HL-60 (cell line): ENCODE measurements around the gene ATG4D.

ENCODE experiments used
- DNase-seq, 2 experiments: peaks; one replicate each; pipeline ENCODE4 v3.0.0-alpha.2; 2010 to 2020; ENCODE audit warnings: low read depth in 1 of 2, low spot score in 1 of 2
- H3K27ac ChIP-seq: fragments of 250-450 bp; sonication (Bioruptor Pico); replicated peaks from 2 replicates; pipeline ENCODE4 v1.5.1; 2020; ENCODE audit warnings: mild to moderate bottlenecking, moderate library complexity
- H3K27me3 ChIP-seq: fragments of 250-450 bp; sonication (Bioruptor Pico); 2 replicates; pipeline ENCODE4 v1.5.1; 2021; ENCODE audit warnings: mild to moderate bottlenecking, moderate library complexity; ENCODE audit not compliant: insufficient read depth, poor library complexity, severe bottlenecking
- H3K4me3 ChIP-seq: replicated peaks from 2 replicates; pipeline ENCODE4 v1.5.1; 2011; ENCODE audit warnings: mild to moderate bottlenecking, control low read depth, low read length; ENCODE audit not compliant: insufficient read depth
- GABPA ChIP-seq: IDR thresholded peaks from 2 replicates; pipeline ENCODE4 v1.6.1; 2012; ENCODE audit warnings: low read depth
- POLR2AphosphoS5 ChIP-seq: IDR thresholded peaks from 2 replicates; pipeline ENCODE4 v1.6.1; 2012; ENCODE audit warnings: low read depth
- SPI1 ChIP-seq: IDR thresholded peaks from 2 replicates; pipeline ENCODE4 v1.6.1; 2012; ENCODE audit warnings: low read depth, mild to moderate bottlenecking, borderline replicate concordance
- TF ChIP-seq, protein P1 (sequence below): IDR thresholded peaks from one replicate; pipeline ENCODE4 v1.5.1; 2011; ENCODE audit warnings: low read length, control low read depth, inconsistent platforms; ENCODE audit not compliant: insufficient read depth
- TF ChIP-seq, protein P2 (sequence below): IDR thresholded peaks from 2 replicates; pipeline ENCODE4 v1.6.1; 2012; ENCODE audit warnings: low read depth; ENCODE audit not compliant: insufficient replicate concordance

The ATG4D gene

DNA sequence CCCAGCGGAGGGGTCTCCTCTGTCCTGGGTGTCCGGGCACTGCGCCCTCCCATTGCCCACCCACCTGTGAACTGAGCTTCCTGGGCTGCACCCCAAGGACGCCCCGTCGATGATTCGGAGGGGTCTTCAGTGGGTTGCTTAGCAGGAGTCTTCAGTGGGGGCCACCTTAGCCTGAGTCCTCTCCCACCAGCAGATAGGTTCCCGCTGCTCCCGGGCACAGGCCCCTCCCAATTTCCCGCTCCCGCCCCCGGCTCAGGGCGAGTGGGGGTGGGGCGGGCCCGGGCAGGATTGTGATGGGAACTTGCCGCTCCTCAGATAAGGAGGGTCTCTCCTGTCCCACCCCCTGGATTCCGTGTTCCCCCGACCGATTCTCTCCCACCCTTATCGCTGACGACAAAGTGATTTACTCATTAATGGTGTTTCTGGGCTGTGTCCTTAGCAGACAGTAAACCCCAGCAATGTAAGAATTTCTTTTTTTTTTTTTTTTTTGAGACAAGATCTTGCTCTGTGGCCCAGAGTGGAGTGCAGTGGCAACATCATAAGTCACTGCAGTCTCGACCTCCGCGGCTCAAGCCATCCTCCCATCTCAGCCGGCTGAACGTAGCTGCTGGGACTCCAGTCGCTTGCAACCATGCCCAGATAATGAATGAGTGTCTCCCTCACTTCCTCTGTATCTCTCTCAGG, 25.8 kb upstream of the ATG4D start:
- peak; percentile 17; the same call in 1 of the 2 replicates for TF ChIP-seq SPI1
- TF ChIP-seq, protein P1, sequence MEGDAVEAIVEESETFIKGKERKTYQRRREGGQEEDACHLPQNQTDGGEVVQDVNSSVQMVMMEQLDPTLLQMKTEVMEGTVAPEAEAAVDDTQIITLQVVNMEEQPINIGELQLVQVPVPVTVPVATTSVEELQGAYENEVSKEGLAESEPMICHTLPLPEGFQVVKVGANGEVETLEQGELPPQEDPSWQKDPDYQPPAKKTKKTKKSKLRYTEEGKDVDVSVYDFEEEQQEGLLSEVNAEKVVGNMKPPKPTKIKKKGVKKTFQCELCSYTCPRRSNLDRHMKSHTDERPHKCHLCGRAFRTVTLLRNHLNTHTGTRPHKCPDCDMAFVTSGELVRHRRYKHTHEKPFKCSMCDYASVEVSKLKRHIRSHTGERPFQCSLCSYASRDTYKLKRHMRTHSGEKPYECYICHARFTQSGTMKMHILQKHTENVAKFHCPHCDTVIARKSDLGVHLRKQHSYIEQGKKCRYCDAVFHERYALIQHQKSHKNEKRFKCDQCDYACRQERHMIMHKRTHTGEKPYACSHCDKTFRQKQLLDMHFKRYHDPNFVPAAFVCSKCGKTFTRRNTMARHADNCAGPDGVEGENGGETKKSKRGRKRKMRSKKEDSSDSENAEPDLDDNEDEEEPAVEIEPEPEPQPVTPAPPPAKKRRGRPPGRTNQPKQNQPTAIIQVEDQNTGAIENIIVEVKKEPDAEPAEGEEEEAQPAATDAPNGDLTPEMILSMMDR: no peak
- Histone ChIP-seq H3K27me3 (peaks cover 75% of the 10 kb centered on the region), H3K4me3 (peak overlapping the region; percentile 10; the same call in 1 of the 2 replicates), H3K27ac (no peak overlapping the region)
- no peak for DNase-seq

DNA sequence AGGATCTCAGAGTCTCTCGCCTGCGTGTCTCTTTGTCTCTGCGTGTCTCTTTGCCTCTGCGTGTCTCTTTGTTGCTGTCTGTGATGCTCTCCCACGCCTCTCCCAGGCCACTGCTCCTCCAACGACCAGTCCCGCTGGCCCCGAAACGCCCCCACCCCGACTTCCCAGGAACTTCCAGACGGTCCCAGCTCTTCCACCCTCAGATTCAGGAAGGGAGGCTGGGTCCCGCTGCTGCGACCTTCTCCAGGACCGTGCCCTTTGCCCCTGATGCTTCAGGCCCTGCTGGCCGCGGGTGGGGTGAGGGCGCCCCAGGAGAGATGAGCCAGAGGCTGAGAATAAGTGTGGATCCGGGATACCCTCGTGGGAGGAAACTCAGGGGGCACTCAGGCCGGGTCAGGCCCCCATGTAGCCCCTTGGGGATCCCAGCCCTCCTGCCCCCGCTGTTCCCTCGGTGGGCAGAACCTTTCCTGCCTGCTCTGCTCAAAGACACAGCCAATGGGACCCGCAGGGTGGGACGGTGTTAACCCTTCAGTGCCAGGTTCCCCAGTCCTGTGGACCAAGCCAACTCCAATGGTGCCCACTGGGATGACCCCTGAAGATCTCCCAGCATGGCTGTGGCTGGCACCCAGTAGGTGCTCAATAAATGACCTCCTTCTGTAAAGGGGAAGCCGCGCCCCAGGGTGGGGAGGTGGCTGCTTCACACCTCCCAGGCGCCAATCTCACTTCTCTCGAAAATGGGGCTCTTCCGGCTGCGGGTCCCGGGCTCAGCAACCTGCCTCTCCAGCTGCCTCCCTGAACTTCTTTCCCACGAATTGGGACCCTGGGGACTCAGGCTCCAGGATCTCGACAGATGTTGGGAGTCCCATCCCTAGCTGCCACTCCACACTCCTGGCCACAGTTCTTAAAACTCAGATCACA, 25.0 kb upstream of the ATG4D start:
- DNase-seq: no peak
- no peak overlapping the region for H3K27ac ChIP-seq
- peaks cover 67% of the 10 kb centered on the region for H3K27me3 ChIP-seq
- no peak for TF ChIP-seq SPI1
- TF ChIP-seq GABPA: no peak
- no peak for TF ChIP-seq POLR2AphosphoS5
- TF ChIP-seq, protein P2, sequence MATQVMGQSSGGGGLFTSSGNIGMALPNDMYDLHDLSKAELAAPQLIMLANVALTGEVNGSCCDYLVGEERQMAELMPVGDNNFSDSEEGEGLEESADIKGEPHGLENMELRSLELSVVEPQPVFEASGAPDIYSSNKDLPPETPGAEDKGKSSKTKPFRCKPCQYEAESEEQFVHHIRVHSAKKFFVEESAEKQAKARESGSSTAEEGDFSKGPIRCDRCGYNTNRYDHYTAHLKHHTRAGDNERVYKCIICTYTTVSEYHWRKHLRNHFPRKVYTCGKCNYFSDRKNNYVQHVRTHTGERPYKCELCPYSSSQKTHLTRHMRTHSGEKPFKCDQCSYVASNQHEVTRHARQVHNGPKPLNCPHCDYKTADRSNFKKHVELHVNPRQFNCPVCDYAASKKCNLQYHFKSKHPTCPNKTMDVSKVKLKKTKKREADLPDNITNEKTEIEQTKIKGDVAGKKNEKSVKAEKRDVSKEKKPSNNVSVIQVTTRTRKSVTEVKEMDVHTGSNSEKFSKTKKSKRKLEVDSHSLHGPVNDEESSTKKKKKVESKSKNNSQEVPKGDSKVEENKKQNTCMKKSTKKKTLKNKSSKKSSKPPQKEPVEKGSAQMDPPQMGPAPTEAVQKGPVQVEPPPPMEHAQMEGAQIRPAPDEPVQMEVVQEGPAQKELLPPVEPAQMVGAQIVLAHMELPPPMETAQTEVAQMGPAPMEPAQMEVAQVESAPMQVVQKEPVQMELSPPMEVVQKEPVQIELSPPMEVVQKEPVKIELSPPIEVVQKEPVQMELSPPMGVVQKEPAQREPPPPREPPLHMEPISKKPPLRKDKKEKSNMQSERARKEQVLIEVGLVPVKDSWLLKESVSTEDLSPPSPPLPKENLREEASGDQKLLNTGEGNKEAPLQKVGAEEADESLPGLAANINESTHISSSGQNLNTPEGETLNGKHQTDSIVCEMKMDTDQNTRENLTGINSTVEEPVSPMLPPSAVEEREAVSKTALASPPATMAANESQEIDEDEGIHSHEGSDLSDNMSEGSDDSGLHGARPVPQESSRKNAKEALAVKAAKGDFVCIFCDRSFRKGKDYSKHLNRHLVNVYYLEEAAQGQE: no peak
- TF ChIP-seq, protein P1: no peak
- no peak overlapping the region for H3K4me3 ChIP-seq

DNA sequence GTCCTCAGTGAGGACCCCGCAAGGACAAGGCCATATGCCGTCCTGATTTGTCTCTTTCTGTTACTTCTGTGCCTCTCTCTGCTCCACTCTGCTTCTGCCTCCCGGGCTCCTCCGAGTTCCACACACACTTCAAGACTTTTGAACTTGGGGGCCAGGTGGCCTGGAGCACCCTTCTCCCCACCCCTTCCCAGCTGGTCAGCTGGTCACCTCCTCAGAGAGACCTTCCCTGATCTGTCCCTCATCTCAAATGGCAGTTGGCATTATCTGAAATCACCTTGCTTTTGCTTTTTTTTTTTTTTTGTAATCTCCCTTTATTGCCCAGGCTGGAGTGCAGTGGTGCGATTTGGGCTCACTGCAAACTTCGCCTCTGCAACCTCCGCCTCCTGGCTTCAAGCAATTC, 24.3 kb upstream of the ATG4D start:
- no peak overlapping the region for H3K27ac ChIP-seq
- peaks cover 60% of the 10 kb centered on the region for H3K27me3 ChIP-seq
- no peak for DNase-seq
- H3K4me3 ChIP-seq: no peak overlapping the region
- TF ChIP-seq GABPA: no peak
- TF ChIP-seq POLR2AphosphoS5: no peak
- no peak for TF ChIP-seq SPI1
- TF ChIP-seq, protein P2: no peak
- TF ChIP-seq, protein P1: no peak
